Kidney capillary endothelial cell (primary cell): Measurements from ENCODE around the gene CHAC1.

Experiments used
- DNase-seq: peaks from one replicate; pipeline ENCODE4 v3.0.0-alpha.2; 2018; ENCODE audit warnings: low spot score

Gene CHAC1

GRCh38 chr15:40923551-40923950 is 29.7 kb upstream of the CHAC1 start:
- DNase-seq = no peak

DNA sequence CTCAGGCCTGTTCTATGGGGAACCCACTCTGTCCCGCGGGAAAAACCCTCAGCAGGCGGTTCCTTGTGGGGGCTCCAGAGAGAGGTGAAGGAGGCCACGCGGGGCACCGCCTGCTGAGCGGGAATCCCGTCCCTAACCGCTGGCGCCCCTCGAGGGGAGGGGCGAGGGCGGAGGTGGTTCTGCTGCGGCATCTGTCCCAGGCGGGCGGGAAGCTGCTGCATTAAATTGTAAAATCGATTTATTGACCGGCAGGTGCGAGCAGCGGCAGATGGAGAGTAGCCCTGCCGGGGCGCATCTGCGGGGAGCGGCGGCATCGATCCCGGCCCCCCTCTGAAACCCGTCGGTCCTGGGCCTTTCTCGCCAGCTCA is 27.8 kb upstream of the CHAC1 start:
- DNase-seq = no peak

DNA sequence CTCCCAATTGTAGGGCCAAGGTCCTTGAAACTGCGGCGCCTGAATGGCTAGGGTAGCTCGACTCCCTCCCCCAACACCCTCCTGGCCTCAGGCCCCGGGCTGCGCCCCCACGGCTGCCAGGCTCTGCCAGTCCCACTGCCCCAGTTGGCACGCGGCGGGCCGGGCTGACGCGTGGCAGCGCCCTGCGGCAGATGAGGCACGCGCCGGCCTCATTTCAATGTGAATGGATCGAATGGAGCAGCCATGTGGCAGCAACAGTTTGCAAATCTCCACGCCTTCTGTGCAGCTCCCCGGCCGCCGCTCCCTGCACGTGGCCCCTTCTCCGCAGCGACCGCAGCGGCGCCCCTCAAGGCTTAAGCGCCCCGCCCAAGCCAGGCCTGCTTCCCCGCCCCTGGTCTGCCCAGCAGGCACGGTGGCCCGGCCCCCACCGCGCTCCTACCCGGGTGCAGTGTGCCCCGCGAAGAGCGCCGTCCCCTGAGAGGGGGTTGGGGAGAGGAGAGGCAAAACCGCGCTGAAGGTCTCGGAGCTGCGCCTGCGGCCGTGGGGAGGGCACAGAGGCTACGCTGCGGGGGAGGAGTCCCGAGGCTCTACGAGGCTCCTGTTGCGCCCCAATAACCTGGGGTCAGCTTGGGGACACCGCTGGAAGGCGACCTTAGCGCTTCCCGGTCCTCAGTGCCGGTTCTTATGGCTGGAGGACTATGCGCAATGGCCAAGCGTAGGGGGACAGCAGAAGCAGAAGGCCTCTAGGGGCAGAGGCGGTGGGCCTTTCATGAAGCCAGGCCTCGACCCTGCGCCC is 27.2 kb upstream of the CHAC1 start:
- DNase-seq = no peak

DNA sequence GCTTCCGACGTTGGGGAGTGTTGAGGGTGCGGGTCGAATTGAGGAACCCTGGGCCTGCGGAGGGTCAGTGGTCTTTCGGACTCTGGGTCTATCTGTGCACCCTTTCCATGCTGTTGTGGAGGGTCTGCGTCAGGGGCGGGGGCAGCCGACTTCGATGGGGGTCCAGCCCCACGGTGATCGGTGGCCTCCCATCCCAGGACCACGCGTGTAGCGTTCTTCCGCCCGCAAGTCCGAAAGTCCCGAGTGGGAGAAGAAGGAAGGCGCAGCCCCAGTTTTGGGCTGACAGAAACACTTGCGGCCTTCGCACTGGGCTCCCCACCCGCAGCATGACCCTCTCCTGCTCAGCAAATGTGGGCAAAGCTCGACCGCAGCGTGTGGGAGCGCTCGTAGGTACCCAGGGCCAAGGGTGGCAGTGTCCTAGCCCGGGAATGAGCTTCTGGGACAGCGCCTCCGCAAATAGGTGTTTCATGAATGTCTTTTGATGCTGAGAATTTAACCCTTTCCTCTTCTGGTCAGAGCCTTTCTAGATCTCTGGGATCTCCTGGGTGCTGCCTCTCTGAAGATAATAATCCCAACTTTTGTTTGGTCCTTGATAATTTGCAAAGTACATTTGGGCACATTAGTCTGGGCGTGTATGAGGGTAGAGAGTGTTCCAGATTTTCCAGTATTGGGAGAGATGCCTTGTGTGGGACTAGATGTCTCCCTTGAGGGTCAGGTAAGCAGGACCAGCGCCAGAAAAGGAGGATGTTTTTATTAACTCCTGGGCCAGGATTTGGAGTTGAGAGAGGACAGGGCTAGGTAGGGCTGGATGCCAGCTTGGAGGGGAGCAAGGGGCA is 26.4 kb upstream of the CHAC1 start:
- DNase-seq = no peak

DNA sequence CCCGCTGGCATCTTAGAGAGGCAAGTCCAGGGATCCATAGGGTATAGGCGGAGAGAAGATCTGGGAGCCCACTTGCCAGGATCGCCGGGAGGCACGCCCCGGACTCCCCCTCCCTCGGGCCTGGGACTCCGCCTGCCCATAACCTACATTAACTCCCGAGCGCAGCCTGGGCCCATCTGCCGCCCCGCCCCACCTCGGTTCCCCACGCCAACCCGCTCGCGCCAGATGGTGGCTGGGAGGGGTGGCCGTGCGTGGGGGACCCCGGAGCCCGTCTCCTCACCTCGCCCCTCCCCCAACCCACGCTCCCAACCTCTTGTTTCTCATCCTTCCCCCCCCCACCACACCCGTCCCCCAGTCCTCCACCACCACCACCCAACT is 25.8 kb upstream of the CHAC1 start:
- no peak for DNase-seq

GRCh38 chr15:40927873-40928806 is 25.1 kb upstream of the CHAC1 start:
- DNase-seq = no peak

GRCh38 chr15:40928821-40929659 is 24.2 kb upstream of the CHAC1 start, which contains the start of gene DLL4:
Gene DLL4 (plus strand): TSS chr15:40929340. CDS start chr15:40929669, 329 bp downstream.
- DNase-seq = peak; percentile 95

GRCh38 chr15:40929660-40930429 is 23.4 kb upstream of the CHAC1 start:
- no peak for DNase-seq

DNA sequence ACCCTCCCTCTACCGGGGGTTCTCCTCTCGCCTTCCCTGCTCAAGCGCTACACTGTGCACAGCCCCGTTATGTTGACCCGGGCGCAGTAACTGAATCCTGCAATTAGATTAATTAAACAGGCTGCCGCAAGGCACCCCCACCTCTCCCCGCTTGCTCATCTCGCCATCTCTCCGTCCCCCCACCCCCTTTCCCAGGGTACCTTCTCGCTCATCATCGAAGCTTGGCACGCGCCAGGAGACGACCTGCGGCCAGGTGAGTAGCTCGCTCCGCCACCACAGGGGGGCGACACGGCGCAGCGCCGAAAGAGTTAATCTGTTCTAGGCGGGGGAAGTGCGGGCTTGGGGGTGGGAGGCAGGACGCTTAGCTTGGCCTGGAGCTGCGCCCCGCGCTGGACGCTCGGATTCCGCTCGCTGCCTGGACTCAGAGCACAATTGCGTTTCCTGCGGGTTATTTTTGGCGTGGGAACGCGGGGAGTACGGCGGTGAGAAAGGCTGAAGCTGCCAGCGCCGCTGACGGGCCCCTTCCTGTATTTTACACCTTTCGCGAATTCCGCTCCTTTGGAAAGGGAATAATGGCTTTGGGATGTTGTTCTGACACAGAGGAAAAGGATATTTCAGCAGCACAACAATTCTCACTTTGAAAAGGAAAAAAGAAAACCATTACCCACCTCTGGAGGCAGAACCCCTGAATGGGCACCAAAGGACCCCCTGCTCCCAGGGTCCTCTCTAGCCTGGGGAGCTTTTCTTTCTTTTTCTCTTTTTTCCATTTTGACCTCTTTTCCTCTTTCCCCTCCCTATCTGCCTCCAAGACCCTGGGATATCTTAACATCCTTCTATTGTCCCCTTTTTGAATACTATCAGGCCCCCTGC is 22.6 kb upstream of the CHAC1 start:
- DNase-seq = no peak

DNA sequence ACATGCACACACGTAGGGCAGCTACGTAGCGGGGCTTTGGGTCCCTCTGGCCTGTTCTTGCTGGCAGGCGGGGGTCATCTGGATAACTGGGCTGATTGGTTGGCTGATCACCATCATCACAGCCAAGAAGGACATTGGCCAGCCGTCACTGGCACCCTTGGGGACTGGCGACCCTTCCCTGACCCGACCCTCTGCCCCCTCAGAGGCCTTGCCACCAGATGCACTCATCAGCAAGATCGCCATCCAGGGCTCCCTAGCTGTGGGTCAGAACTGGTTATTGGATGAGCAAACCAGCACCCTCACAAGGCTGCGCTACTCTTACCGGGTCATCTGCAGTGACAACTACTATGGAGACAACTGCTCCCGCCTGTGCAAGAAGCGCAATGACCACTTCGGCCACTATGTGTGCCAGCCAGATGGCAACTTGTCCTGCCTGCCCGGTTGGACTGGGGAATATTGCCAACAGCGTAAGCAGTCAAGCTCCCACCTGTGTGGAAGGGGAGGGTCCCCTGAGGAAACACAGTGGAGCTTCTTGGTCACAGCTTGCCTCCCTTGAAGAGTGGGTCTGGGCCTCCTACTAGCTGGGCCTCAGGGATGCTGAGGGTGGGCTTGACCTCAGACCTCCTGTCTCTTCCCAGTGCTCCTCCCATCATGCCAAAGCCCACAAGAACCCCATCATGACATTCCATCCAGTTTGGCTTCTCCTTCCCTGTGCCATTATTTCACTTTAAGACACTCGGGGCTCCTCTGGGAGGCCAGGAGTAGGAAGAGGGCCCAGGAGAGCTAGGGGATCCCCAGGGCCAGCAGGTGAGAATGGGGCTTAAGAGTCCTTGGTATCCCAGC is 21.8 kb upstream of the CHAC1 start:
- DNase-seq = no peak

- no peak for DNase-seq
Observed at GRCh38 chr15:40932156-40932555, 21.1 kb upstream of the CHAC1 start.

DNA sequence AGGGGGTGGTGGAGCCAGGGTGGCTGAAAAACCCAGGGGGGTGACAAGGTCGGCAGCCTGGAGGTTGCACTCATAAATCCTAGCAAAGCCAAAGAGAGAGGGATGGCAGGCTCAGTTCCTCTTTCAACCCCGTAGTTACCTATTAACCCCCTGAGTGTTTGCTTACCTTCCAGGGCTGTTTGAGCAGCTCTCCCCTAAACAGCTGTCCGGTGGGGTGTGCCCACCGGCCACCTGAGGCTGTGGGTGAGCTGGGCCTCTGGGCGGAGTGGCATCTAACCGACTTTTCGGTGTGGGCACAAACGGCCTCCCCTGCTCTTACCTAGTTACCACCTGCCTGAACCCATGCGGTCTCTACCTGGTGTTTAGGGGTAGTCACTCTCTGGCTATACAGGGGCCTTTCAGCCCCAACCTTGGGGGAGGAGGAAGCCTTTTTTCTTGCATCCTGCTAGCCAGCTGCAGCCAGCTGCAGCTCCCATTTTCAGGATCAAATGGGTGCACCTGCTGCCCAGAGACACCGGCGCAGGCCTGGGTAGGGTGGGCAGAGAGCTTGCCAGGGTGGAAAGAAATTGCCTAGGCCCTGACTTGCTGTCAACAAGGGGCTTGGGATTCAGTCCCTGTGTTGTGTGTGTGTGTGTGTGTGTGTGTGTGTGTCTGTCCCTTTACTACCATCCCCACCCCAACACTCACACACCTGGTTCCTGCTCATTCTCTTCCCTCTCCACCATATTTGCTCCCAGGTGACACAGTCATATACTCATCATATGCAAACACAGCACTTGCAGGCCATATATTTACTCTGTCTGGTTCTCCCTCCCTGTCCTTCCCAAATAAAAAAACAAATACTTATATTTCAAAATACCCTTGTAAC is 20.4 kb upstream of the CHAC1 start:
- no peak for DNase-seq

DNA sequence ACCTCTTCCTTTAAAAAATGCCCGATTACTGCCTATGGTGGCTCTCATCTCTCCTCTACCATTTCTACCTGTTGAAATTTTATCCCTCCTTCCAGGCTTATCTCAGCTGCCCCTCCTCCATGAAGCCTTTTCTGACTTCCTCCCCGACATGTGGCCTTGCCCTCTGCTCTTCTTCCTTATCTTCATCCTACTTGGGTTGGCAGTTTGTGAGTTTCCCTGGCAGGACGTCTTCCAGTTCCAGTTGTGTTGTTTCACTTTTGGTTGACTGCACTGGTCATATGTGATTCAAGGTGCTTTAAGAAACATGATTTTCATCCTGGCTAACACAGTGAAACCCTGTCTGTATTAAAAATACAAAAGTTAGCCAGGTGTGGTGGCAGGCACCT is 19.8 kb upstream of the CHAC1 start:
- no peak for DNase-seq

- no peak for DNase-seq
Observed at GRCh38 chr15:40934457-40934856, 18.8 kb upstream of the CHAC1 start.

- no peak for DNase-seq
Observed at GRCh38 chr15:40936234-40936708, 17.0 kb upstream of the CHAC1 start.

DNA sequence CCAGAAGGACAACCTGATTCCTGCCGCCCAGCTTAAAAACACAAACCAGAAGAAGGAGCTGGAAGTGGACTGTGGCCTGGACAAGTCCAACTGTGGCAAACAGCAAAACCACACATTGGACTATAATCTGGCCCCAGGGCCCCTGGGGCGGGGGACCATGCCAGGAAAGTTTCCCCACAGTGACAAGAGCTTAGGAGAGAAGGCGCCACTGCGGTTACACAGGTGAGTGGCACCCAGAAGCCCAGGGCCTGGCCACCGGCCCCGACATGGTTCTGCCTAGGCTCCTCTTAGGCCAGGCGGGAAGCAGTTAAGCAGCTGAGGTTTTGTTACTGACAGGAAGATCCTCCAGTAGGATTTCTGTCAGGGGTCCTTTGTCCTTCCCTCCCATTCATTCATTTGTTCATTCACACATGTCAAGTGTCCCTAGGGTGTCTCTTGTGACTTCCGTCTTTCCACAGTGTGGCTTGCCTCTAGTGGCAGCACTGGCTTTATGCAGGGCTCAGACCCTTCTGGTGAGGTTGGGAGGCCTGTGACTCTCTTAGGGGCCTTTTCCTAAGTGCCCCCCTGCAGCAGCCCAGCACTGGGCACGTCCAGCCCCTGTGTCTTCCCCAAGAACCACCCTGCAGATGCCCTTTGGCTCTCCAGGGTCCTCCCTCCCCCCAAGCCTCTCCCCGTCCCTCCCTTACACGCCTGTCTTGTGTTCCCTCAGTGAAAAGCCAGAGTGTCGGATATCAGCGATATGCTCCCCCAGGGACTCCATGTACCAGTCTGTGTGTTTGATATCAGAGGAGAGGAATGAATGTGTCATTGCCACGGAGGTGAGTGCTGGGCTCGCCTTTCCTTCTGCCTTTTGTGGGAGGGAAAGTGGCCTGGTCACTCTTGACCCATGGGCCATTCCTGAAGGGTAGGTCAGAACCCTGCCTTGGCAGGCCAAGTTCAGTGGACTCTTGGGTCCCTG is 16.3 kb upstream of the CHAC1 start:
- DNase-seq = peak; percentile 31
